ENCODE data around the gene XRCC4.
"Not testable (repeated sequence)": the region's sequence is repeated elsewhere in the genome, so short reads cannot be mapped to it uniquely, and the experiment has no call there.

Gene XRCC4

DNA sequence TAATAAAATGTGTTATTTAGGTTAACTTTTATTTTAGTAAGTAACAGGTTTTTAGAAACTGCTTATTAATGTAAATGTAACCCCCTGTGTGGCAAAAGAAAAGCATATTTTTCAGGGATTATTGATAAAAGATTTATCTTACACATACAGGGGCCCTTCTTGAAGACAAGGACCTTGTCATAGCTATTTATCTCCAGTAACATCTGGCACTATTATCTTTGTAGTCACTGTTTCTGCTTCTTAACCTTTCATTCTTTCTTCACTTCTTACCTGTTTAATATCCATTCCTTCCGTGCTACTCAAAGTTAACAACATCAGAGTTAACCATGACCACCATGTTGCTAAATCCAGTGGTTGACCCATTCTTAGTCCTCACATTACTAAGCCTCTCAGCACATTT lies 276.4 kb downstream of the XRCC4 start:
- no peak for DNase-seq (ENCODE audit: low read depth)

GRCh38 chr5:83354958-83355357 lies 277.6 kb downstream of the XRCC4 start:
- no peak for DNase-seq (ENCODE audit: low read depth)

- not testable (repeated sequence) for DNase-seq (ENCODE audit: low read depth)
Observed at GRCh38 chr5:83355482-83356014, 278.2 kb downstream of the XRCC4 start.

GRCh38 chr5:83357621-83358231 lies 280.4 kb downstream of the XRCC4 start:
- DNase-seq (ENCODE audit: low read depth) = no peak

- no peak for DNase-seq (ENCODE audit: low read depth)
Observed at GRCh38 chr5:83360573-83360972, 283.2 kb downstream of the XRCC4 start.

- DNase-seq (ENCODE audit: low read depth) = no peak
Observed at GRCh38 chr5:83362526-83362925, 285.2 kb downstream of the XRCC4 start.

- DNase-seq (ENCODE audit: low read depth) = no peak
Observed at GRCh38 chr5:83363111-83363885, 286.0 kb downstream of the XRCC4 start.

DNA sequence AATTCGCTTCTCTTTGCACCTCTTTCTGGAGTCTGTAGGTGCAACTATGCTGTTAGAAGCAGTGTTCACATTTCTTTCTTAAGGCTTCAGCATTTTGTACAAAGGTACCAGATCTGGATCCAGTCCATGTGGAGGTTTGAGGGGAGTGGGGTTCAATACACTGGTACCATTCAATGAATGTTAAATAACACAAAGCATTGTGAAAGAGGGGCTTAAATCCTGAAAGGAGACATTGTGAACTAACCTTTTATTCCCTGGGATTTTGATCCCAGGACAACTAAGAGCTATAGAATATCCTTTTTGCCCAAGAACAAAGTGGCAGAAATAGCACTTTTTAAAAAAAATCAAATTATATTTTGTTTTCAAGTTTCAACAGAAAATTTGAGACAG lies 286.5 kb downstream of the XRCC4 start:
- no peak for DNase-seq (ENCODE audit: low read depth)

DNA sequence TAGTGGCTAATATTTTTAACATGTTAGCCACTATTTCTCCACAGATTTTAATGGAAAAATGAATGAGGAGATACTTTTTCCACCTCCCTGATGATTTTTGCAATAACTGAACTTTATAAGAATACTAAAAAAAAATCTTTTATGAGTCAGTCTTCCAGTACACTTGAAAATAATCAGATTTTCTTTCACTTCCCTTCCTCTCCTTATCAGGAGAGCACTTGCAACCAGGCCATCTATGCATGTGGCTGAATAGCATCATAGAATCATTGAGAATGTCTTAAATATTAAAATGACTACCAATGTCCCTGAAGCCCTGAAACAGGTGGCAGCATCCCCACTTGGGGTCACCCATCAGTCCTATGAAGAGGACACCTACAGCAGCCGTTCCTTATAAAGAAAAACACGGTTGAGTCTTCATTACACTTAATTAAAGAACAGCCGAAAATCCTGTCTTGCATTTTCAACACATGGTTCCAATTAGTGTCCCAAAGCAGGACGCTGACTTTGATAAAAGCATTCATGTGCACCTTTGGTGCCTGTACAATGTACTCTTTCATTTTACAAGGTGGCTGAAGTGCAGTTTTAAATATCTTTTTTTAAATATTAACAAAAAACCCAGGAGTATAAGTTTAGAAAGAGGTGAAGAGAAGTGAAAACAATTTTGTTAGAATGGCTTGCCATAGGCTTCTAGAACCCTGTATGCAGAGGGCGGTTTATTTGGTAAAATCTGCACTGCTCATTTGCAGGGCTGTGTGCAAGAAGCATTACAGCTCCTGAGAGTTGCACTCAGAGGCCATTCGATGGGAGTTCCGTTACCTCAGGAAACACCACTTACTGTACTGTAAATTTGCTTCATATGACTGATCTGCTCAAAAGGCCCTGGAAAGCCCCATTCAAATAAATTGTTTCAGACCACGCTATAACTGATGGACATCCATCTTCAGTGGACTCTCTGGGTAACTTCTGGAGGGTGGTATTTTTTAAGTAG lies 287.3 kb downstream of the XRCC4 start:
- no peak for DNase-seq (ENCODE audit: low read depth)

DNA sequence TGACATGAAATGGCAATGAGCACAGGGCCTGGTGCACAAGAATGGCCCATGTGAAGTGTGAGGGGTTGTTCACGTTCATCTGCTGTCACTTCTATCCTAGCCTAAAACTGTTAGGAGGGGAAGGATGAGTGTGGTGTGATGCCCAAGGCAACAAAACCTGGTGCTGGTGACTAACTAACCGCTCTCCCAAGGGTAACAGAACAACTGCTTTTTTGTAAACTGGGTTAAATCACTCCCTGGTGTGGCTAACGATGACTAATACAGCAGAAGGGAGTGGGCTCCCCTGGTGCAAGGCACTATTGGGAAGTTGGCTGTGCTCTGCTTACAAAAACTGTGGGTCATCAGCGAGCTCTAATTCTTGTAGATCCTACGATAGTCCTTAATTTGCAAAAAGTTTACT lies 291.0 kb downstream of the XRCC4 start:
- DNase-seq (ENCODE audit: low read depth) = no peak

- DNase-seq (ENCODE audit: low read depth) = no peak
Observed at GRCh38 chr5:83368835-83369234, 291.5 kb downstream of the XRCC4 start.

DNA sequence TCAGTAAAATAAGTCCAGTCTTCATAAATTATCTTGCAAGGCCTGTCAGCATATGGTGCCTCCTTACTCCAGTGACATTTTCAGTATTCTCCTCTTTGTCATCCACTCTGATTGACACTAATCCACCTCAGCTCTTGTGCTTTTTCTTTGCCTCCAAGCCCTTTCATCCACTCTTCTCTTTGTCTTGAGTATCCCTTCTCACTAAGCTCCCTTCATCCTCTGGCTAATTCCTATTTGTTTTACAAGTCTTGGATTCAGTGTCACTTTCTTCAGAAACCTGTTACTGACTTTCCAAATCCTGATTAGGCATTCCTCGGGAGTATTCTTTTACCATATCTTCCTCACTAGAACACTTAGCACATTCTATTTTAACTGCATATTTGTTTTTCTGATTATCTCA lies 293.6 kb downstream of the XRCC4 start:
- DNase-seq (ENCODE audit: low read depth) = no peak

- DNase-seq (ENCODE audit: low read depth) = no peak
Observed at GRCh38 chr5:83371726-83372125, 294.4 kb downstream of the XRCC4 start.

DNA sequence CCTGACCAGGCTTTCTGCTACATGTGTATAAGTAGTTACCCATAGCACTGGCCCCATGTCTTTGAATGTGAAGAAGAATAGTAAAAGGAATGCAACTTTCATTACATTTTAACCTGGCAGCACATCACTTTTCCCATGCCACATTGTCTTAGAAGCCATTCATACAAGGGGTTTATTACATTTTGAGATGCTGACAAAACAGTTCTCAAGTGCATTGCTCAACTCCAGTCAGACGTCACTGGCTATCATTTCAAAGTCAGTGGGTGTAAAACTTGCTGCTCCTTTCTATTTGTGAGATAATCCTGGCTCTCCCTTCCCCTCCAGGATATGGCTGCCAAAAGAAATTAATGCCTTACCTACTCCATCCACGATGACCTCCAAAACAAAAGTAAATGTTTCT lies 297.2 kb downstream of the XRCC4 start:
- no peak for DNase-seq (ENCODE audit: low read depth)

GRCh38 chr5:83375049-83375745 lies 297.9 kb downstream of the XRCC4 start:
- no peak for DNase-seq (ENCODE audit: low read depth)

DNA sequence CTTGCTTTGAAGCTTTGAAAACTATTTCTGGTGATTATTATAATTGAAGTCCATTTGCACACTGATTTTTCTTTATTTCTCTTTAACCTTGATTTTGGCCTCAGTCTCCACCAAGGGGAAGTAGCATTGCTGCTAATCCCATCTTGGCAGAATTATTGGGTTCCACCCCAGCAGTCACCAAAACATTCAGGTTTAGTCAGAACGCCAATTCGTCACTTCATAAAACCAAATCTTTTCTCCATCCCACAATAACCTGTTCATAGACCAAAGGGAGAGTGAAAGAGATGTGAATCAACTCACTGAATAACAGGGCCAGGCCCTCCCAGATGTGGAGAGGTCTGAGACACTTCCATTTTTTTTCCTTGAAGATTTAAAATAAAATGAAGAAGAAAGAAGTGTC lies 299.1 kb downstream of the XRCC4 start:
- DNase-seq (ENCODE audit: low read depth) = no peak

DNA sequence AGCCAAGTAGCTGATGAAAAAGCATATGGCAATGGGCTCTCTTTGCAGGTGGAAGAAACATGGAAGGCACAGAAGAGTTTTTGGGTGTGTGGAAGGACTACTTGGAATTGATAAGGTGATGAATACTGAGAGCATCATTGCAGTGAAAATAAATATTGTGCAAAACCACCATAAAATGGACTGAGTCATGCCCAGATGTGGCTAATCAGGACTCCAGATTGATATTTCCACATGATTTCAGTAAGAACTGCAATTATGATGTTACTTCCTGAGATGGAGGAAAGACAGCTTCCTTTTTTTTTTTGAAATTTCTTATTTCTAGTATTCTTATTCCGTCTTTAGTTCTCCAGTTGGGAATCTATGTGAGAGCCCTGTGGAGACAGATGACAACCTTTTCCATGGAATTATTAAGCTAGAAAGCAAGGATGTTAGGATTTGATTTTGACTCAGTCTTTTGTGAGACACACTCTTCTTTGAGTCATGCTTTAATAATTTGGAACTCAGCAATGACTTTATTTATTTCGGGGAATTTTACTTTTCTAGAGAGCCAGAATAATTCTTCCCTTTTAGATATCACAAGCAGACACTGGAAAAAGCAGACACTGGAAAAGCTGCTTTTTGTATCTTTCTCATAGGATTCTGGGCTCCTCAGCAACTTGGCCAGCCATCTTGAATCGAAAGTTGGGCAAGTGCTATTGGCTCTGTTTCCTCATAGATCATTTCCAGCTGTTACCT lies 300.0 kb downstream of the XRCC4 start:
- no peak for DNase-seq (ENCODE audit: low read depth)

GRCh38 chr5:83378624-83379289 lies 301.4 kb downstream of the XRCC4 start:
- no peak for DNase-seq (ENCODE audit: low read depth)

DNA sequence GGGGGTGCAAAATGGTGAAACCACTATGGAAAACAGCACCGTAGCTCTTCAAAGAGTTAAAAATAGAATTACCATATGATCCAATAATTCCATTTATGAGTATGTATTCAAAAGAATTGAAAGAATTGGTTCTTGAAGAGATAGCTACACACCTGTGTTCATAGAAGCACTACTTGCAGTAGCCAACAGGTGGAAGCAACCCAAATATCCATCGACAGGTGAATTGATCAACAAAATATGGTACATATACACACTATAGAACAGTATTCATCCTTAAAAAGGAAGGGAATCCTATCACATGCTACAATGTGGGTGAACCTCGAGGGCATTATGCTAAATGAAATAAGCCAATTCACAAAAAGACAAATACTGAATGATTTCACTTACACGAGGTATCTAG lies 308.5 kb downstream of the XRCC4 start:
- no peak for DNase-seq (ENCODE audit: low read depth)

DNA sequence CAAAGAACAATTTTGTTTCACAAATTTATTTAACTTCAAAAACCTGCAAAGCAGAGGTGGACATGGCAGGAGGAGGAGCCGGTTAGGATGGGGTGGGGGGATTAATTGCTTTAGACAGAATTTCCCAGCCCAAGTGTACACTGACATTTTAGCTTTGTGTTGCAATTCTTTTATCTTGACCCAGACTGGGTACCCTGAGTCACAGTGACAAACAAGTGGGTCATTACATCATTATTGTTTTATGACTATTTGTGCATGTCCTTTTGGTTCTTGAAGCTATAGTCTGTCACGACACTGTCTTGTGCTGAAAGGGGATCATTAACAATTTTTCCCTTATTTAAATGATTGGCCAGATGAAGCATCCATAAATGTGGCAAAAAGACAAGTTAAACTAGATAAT lies 309.7 kb downstream of the XRCC4 start:
- DNase-seq (ENCODE audit: low read depth) = no peak

- no peak for DNase-seq (ENCODE audit: low read depth)
Observed at GRCh38 chr5:83388608-83389007, 311.3 kb downstream of the XRCC4 start.
